GM10266 (cell line): Measurements from ENCODE around the gene USH2A.

Source experiments
- DNase-seq: peaks from one replicate; pipeline ENCODE4 v3.0.0; 2012; ENCODE audit errors: extremely low spot score
- TF ChIP-seq, protein P1 (sequence below): IDR thresholded peaks from 2 replicates; pipeline ENCODE4 v1.5.1; 2012; ENCODE audit warnings: mild to moderate bottlenecking, low read depth; ENCODE audit not compliant: control insufficient read depth, insufficient read depth; ENCODE audit errors: missing control alignments

USH2A gene

GRCh38 chr1:216178281-216178680 lies 245.0 kb downstream of the USH2A start:
- TF ChIP-seq, protein P1, sequence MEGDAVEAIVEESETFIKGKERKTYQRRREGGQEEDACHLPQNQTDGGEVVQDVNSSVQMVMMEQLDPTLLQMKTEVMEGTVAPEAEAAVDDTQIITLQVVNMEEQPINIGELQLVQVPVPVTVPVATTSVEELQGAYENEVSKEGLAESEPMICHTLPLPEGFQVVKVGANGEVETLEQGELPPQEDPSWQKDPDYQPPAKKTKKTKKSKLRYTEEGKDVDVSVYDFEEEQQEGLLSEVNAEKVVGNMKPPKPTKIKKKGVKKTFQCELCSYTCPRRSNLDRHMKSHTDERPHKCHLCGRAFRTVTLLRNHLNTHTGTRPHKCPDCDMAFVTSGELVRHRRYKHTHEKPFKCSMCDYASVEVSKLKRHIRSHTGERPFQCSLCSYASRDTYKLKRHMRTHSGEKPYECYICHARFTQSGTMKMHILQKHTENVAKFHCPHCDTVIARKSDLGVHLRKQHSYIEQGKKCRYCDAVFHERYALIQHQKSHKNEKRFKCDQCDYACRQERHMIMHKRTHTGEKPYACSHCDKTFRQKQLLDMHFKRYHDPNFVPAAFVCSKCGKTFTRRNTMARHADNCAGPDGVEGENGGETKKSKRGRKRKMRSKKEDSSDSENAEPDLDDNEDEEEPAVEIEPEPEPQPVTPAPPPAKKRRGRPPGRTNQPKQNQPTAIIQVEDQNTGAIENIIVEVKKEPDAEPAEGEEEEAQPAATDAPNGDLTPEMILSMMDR, result no peak
- no peak for DNase-seq

DNA sequence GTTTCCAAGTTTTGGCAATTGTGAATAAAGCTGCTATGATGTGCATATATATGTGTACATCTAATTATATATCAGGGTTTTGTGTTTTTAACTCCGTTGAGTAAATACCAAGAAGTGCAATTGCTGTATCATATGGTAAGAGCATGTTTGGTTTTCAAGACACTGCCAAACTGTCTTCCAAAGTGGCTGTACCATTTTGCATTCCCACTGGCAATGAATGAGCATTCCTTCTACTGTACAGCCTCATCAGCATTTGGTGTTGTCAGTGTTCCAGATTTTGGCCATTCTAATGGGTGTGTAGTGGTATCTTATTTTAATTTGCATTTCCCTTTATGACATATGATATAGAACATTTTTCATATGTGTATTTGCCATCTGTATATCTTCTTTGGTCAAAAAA lies 246.3 kb downstream of the USH2A start:
- TF ChIP-seq, protein P1, result no peak

DNA sequence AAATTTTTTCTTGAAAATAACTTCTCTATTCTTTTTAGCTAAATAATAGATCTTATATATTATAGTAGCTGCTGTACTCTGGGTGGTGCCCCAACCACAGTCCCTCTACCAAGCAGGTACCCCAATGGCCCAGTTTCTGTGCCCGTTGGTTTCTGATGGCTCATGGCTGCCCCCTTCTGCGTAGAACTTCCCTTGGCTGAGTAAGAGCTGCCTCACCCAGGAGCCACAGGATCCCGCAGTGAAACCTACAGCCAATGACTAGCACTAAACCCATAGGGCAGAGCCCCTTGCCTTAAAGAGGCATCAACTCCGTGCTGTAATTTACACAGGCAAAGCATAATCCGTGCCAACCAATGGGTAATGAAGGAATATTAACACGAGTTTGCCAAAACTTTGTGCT lies 247.5 kb downstream of the USH2A start:
- no peak for DNase-seq

More for the DNA sequence above, 246.3 kb downstream of the USH2A start:
- DNase-seq, result no peak

GRCh38 chr1:216173376-216173995 lies 249.8 kb downstream of the USH2A start:
- no peak for DNase-seq
- TF ChIP-seq, protein P1, result no peak

More for the DNA sequence above, 247.5 kb downstream of the USH2A start:
- TF ChIP-seq, protein P1, result no peak

- TF ChIP-seq, protein P1, result no peak
- no peak for DNase-seq
Measured at GRCh38 chr1:216169351-216169750, 253.9 kb downstream of the USH2A start.

DNA sequence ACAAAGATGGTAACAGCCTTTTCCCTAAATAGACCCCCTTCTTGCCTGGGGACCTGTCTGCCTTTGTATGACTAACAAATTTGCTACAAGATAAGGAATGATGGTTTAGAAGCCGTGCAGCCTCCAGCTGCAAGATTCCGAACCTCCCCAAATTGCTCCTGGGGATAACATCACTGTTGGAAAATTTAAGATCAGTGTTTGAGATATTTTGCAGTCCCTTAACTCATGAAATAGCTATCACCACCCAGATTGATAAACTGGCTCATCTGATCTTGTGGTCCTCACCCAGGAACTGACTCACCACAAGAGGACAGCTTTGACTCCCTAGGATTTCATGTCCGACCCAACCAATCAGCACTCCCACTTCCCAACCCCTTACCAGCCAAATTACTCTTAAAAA lies 254.7 kb downstream of the USH2A start:
- DNase-seq, result no peak
- TF ChIP-seq, protein P1, result no peak

- no peak for DNase-seq
- TF ChIP-seq, protein P1, result no peak
Measured at GRCh38 chr1:216154063-216154462, 269.2 kb downstream of the USH2A start.
